GM13976 (cell line): ENCODE measurements around the gene CLIC1.
A peak's percentile ranks its signal among the peaks of the same experiment; 100 is the strongest.

ENCODE experiments used
- DNase-seq: peaks from one replicate; pipeline ENCODE4 v3.0.0; 2012; ENCODE audit warnings: low spot score
- in situ Hi-C: fragments of 300-500 bp; cut with MboI; formaldehyde crosslinking; loops from one replicate; pipeline ENCODE4 v1.12.0; 2022; ENCODE audit warnings: low sequenced_read_pairs, mixed read lengths, inconsistent platforms; ENCODE audit not compliant: unreplicated experiment
- TF ChIP-seq, protein P1 (sequence below): IDR thresholded peaks from 2 replicates; pipeline ENCODE4 v1.5.1; 2012; ENCODE audit warnings: borderline replicate concordance, mild to moderate bottlenecking; ENCODE audit not compliant: insufficient read depth; ENCODE audit errors: extremely low read depth, missing control alignments, control extremely low read depth

Gene CLIC1

DNA sequence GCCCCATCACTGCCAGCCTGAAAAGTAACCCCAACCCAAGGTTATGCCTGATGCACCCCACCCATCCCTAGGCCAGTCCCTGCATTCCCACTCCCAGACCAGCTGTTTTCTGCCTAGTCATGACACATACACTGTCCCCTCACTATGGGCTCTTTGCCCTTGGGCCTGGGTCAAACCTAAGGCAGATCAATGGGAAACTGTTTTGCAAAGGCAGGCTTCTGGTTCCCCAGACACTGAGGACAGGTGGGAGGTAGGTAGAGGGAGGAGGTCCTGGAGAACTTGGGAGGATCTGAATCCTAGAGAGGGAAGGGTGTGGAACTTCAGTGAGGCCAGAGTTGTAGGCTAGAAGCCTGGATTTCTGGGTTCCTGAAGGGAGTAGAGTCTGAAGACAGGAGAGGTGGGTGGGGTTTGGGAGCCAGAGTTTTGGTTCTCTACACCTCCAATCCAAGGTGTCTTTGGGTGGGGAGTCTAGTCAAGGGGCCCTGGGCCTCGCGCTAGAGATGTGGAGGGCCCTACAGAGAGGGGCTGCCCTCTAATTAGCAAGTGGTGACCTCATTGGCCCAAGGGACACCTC, 2.0 kb downstream of the CLIC1 start:
- DNase-seq: no peak
- TF ChIP-seq, protein P1, sequence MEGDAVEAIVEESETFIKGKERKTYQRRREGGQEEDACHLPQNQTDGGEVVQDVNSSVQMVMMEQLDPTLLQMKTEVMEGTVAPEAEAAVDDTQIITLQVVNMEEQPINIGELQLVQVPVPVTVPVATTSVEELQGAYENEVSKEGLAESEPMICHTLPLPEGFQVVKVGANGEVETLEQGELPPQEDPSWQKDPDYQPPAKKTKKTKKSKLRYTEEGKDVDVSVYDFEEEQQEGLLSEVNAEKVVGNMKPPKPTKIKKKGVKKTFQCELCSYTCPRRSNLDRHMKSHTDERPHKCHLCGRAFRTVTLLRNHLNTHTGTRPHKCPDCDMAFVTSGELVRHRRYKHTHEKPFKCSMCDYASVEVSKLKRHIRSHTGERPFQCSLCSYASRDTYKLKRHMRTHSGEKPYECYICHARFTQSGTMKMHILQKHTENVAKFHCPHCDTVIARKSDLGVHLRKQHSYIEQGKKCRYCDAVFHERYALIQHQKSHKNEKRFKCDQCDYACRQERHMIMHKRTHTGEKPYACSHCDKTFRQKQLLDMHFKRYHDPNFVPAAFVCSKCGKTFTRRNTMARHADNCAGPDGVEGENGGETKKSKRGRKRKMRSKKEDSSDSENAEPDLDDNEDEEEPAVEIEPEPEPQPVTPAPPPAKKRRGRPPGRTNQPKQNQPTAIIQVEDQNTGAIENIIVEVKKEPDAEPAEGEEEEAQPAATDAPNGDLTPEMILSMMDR: no peak
- in situ Hi-C loops: no loop called here

DNA sequence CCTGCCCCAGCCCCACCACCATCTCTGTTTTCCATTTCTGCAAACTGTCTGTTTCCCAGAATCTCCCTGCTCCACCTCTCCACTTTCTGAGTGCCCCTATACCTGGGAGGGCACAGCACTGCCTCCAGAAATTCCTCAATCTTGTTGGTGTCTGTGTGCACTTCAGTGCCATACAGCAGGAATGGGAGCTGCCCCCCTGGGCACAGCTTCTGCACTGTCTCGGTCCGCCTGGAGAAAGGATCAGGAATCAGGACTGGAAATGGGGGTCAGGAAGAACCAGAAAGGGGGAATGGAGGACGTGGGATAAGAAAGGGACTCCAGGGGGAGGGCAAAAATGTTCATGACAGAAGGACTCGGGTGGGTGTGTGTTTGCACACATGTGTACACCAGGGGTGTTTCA, 2.6 kb downstream of the CLIC1 start:
- in situ Hi-C loops: no loop called here
- no peak for DNase-seq
- TF ChIP-seq, protein P1: no peak

DNA sequence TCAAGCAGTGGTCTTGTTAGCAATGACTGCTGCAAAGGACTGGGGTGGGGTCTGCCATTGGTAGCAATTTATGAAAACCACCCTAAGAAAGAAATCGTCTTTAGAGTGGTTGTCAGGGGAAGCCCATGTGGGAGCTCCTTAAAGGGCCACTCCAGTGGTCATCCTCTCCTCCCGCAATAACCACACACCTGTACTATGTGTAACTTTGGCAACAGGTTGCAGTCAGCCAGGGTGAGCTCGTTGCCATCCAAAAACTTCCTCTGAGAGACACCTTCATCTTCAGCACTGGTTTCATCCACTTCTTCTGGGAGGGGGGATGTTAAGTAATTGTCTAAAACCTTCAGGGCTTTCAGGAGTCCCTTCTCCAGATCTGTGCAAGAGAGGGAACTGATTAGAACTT, 4.3 kb downstream of the CLIC1 start:
- no peak for DNase-seq
- in situ Hi-C loops: no loop called here

GRCh38 chr6:31730631-31731086, 5.7 kb downstream of the CLIC1 start:
- DNase-seq: no peak
- in situ Hi-C loops: no loop called here
- TF ChIP-seq, protein P1: no peak

More for the DNA sequence above, 4.3 kb downstream of the CLIC1 start:
- TF ChIP-seq, protein P1: no peak

- DNase-seq: peak; percentile 88
- in situ Hi-C loops: no loop called here
- TF ChIP-seq, protein P1: peak; percentile 12
Observed at GRCh38 chr6:31729979-31730630, 6.2 kb downstream of the CLIC1 start.

GRCh38 chr6:31729515-31729978, 6.8 kb downstream of the CLIC1 start:
- peak; percentile 86 for DNase-seq
- in situ Hi-C loops: no loop called here
- TF ChIP-seq, protein P1: peak; percentile 86
